Colon (tissue), 2 donors: ENCODE results near the gene DPEP1.
"Not testable (repeated sequence)": the region's sequence is repeated elsewhere in the genome, so short reads cannot be mapped to it uniquely, and the experiment has no call there.

ENCODE experiments used
- FAIRE-seq: peaks from 2 replicates; lab custom pipeline; 2012; peaks lifted over from hg19 to GRCh38; lab: Jason Lieb, UNC
- donor health status: control.
- donor health status: control.

The DPEP1 gene

DNA sequence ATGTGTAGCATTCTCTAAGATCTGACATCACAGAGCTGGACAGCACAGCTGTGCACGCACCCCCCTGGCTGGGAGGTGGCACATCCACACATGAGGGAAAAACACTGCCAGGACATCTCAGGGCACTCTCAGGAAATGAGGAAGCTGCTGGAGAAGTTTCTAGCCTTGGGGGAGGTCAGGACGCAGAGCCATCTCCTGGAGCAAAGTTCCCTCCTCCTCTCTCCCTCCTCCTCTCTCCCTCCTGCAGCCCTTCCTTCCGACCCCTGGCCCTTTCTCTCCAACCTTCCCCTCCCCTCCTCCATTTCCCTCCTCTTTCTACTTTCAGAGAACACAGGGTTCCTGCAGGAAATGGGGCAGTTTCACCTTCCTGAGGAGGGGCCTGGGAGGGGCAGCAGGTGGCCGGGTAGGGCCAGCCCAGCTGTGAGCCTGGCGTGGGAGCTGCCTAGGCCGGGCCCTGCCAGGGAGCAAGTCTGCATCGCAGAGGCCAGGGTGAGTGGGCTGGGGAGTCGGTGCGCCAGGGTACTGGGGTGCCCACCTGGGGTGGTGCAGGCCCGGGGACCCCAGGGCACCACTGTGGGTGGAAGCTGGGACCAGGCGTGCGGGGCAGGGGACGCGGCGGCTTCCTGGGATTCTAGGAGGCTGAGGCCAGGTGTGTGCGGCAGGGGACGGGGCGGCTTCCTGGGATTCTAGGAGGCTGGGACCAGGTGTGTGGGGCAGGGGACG, at the start of gene DPEP1:
DPEP1 (plus strand) TSS at position 412 of the 723 bp plus-strand sequence. CDS start 16,769 bp downstream, outside the sequence.
- no peak for FAIRE-seq

DNA sequence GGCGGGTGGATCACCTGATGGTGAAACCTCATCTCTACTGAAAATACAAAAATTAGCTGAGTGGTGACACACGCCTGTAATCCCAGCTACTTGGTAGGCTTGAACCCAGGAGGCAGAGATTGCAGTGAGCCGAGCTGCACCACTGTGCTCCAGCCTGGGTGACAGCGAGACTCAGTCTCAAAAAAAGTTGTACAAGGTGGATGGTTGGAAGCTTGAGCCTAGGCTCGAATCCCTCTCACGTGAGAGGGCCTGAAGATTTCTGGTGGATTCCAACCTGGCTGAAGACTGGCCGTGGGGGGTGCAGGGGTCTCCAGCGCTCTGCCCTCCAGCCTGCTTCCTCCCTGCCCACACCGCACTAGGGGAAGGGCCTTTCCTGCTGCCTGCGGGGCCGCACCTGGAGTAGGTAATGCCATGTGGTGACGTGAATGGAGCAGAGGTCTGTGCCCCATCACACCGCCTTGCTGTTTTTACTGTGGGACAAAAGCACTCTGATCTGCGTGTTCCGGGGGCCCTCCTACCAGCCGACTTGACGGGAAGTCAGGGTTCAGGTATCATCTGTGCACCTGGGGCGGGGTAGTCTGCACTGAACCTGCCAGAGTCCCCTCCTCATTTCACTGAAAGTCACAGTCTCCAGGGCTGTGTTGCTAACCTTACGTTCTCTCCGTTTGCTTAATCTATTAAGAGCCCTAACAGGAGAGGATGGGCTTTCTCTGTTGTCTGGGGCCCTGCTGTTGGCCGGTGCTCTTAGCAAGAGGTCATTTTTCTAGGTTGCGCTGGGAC, 48.8 kb upstream of the DPEP1 start:
- no peak for FAIRE-seq

DNA sequence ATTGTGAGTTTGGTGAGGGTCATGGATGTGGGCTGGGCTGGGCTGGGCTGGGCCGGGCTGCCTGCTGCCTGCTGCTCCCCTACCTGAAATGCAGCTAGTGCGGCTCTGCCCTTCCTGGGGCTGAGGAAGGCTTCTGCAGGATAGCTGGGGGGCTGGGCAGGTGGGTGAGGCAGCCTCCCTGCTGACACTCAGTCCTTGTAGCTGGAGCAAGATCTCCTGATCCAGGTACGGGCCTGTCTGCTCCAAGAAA, 48.3 kb upstream of the DPEP1 start:
- FAIRE-seq = no peak

DNA sequence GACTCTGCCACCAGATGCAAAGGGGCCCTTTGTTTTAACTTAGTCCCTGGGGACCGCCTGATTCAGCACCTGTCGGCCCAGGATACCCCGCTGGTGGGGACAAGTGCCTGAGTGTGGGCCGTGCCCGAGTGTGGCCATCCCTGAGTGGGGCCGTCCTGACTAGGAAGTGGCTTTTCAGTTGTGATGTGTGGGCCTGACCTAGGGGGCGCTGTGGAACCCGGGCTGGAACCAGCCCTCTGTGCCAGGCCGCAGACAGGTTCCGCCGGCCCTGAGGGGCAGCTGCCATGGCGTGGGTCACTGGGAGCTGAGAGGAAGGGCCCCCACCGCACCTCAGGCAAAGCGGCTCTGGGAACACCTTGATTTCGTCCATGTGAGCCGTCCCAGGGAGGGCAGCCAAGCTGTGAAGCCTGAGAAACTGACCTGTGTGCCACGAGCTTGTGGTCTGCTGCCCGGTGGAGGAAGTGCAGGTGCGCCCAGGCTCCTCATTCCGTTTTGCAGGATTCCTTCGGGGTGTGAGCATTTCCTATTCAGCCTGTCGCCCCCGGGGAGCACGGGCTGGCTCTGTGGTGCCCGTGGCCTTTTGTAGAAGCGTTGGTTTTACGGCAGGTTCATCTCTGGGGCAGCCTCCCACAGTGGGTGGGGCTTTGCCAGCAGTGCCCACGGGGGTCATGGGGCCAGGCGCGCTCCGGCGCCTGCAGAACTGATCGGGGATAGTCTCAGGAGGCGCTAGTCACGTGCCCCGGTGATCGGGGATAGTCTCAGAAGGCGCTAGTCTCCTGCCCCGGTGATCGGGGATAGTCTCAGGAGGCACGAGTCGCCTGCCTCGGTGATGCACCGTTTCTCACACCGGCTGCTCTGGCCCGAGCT, 47.7 kb upstream of the DPEP1 start:
- no peak for FAIRE-seq

DNA sequence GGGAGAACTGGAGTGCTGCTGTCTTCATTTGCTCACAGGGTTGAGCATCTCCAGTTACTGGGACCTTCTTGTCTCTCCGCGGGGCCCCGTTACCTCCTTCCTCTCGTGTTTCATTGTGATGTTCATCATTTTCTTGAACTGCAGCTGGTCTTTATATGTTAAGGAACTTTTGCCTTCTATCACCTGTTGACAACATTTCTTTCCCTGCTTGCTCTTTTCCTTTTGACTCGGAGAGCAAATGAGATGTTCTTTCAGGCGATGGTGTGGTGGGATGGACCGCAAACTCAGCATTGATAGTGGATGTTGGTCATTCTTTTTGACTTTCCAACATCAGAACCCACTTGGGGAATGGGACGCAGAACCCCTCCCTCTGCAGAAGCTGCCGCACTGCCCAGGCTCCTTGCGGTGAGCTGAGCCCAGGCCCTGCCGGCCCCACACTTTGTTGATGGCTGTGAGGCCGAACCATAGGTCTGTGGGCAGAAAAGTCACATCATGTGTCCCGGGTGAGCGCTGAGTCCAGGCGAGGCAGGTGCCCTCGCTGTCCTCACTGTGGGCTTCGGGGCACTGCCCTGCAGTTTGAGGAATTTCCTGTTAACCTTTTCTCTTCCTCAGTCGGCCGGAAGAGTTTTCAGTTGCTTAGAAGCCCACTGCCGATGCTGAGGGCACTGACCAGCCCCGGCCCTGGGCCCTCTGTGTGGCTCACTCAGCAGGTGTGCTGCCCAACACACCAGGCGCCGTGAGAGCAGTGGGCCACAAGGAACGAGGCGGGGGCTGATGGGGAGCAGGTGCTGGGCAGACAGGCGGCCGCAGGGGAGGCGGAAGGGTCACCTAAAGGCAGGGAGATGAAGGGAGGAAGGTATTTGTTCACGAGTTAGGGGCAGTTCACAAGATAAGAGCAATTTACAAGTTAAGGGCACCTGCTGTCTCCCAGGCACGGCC, 45.5 kb upstream of the DPEP1 start:
- FAIRE-seq = no peak

DNA sequence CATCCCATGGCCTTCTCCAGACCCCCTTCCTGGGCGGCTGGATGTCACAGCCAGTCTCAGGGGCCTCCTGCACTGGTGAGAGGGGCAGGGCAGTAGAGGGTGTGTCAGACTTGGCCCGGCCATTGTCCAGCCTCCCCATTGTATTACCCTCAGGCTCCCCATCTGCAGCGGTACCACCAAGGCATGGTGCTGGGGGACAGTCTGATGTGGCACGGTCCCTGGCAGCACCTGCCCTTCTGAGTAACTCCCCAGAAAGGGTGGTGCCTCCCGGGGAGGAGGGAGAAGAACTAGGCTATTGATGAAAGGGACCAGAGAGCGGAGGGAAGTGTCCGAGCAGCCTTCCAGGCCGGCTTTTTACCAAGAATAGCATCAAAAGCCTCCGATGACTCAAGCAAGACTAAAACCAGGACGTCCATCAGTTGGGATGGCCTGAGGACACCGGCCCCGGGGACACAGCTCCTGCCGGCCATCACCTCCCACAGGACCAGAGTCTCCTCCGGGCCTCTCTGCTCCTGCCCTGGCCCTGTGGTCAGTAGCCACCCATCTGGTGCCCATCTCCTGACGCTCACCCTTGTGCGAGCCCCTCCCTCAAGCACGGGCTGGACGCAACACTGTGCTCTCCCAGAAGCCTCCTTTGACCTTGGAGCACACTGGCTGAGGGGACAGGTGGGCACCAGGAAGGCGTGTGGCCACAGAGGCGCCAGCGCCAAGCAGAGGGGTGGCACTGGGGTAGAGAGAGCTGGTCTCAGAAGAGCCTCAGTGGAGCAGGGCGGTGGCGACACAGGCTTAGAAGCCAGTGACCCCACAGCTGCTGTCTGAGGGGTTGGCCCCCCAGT, 43.7 kb upstream of the DPEP1 start:
- FAIRE-seq = no peak

DNA sequence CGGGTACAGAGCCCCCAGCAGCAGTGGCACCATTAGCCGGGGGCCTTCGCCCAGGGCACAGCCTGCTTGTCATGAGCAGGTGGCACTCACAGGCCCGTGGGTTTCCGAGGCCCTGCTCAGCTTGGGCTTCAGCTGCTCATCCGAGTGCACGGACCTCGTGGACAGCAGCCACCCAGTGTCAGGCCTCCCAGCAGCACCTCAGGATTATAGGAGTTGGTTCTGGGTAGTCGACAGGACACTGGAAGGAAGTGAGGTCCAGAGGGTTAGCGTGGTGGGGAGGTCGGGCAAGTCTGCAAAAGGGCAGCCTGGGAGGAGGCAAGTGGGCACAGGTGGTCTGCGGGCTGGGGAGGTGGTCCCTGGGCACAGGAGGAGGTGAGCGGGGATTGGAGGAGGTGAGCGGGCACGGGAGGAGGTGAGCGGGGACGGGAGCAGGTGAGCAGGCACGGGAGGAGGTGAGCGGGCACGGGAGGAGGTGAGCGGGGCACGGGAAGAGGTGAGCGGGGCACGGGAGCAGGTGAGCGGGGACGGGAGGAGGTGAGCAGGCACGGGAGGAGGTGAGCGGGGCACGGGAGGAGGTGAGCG, 43.0 kb upstream of the DPEP1 start:
- no peak for FAIRE-seq

DNA sequence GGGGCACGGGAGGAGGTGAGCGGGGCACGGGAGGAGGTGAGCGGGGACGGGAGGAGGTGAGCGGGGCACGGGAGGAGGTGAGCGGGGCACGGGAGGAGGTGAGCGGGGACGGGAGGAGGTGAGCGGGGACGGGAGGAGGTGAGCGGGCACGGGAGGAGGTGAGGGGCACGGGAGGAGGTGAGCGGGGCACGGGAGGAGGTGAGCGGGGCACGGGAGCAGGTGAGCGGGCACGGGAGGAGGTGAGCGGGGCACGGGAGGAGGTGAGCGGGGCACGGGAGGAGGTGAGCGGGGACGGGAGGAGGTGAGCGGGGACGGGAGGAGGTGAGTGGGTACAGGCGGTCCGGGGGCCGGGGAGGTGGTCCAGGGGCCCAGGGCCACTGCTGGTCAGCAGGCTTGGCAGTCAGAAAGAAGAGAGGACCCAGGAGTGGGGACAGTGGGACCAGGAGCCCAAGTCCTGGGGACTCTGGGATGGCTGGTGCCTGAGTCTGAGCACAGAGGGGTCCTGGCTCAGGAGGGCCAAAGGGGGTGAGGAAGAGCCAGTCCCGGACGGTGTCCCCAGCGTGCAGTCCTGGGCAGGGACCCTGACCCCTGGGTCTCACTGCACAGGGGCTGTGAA, 42.4 kb upstream of the DPEP1 start:
- not testable (repeated sequence) for FAIRE-seq

DNA sequence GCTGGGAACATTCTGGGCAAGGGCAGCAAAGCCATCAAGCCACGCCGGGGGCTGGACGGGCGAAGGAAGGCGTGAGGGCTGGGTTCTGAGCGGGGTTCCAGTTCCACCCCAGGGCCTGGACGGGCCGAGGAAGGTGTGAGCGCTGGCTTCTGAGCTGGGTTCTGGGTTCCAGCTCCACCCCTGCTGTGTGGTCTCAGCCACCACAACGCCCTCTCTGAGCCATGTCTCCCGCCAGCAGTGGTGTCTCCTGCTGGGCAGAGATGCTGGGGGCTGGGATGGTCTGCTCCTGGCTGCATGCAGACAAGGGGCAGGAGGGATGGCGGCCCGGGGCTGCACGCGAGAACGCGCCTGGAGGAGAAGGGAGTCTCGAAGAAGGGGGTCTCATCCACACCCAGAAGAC, 41.8 kb upstream of the DPEP1 start:
- FAIRE-seq = no peak

DNA sequence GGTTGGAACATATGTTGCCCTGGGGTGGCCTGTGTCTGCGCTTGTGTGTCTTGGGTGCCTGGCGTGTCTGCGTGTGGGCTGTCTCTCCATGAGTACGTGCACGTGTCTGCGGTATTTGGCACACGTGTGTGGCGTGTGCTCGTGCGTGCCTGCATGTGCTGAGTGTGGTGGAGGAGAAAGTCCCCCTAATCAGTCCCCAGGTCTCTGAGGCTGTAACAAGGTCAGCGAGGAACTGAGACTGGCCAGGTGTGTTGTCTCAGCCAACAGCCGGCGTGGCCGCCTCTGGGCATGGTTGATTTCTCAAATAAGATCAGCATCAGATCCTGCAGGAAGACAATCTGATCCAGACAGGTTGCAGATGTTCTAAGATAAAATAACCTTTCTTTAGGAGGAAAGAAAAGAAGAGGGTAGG, 41.4 kb upstream of the DPEP1 start:
- no peak for FAIRE-seq

DNA sequence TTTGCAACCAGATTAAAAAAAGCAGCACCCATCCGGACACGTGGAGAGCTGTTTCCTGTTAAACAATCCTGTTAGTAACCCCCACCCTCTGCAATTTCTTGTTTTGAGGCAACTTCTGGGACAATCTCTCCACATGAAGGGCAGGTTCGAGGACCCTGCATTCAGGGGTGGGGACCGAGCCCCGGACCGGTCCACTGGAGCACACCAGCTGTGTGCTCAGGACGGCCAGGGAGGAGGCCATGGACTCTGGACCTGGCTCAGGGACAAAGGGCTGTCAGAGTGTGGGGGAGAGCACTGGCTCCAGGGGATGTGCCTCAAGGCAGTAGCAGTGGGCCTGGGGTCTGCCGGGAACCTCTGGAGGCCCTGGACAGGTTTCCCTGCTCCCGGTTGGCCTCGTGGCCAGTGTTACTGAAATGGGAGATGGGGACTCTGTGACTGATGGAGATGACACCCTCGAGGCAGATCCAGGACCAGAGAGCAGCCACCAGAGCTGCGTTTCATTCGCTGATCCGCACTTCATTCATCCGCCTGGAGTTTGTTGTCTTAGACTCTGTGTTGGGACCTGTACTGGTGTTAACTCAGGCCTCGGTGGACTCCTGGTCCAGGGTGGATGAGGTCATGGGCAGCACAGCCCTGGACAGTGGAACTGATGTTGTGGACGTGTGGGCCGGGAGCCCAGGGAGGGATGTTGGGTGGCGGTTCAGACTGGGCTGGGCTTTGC, 40.8 kb upstream of the DPEP1 start:
- no peak for FAIRE-seq

DNA sequence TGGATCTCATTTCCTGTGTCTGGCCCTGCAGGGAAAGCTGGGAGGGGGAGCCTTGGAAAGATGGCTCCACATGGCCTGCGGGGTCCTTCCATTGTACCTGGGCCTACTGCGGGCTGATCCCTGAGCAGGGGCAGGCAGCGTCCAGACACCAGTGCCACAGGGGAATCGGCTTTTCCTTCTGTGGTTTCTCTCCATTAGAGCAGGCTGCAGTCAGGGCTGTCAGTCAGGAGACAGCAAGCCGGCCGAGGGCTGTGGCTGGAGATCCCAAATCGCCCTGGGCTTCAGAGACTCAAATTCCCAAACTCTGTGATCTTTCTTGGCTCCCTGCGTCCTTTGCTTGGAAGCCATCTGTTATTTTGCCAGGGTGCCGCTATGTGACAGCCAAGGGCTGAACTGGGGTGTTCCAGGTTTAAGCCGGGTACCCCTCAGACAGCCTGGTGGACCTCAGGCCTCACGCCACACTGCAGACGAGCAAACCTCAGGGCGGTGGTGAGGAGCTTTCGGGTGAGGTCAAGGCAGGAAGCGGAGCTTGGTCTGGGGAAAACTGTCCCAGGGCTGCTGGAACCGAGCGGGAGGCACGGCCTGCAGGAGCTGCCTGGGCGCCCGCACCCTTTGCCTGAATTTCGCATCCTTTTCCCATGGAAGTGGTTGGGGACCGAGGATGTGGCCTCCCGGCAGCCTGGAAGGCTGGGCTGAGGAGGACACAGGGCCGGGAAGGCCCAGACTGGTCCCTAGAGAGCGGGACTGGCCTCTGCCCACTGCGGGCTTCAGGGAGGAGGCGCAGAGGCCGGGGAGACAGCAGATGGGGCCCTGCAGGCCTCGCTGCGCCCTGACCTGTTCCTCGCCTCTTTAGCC, 39.4 kb upstream of the DPEP1 start:
- no peak for FAIRE-seq

DNA sequence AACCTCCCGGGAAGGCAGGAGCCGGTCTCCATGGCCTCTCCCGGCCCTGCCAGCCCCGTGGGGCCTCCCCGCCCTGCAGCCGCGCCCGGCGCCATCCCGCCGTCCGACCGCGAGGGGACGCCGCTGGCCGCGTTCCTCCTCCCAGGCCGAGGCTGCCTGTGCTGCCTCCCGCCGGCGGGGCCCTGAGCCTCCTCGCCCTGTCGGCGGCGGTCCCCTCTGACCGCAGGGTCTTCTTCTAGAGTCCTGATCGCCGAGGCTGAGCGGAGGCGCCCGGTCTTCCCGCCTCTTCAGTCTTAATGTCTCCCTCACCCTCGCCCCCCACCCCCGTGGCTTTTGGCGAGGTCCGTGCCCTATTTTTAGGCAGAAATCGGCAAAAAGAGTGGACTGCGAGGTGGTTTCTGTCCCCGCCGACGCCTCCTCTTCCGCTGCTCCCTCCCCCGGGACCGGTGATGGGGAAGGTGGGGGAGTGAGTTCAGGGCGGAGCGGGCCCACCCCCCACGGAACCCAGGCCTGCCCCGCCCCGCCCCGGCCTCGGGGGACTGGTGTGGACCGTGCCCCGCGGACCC, 38.7 kb upstream of the DPEP1 start:
- no peak for FAIRE-seq

DNA sequence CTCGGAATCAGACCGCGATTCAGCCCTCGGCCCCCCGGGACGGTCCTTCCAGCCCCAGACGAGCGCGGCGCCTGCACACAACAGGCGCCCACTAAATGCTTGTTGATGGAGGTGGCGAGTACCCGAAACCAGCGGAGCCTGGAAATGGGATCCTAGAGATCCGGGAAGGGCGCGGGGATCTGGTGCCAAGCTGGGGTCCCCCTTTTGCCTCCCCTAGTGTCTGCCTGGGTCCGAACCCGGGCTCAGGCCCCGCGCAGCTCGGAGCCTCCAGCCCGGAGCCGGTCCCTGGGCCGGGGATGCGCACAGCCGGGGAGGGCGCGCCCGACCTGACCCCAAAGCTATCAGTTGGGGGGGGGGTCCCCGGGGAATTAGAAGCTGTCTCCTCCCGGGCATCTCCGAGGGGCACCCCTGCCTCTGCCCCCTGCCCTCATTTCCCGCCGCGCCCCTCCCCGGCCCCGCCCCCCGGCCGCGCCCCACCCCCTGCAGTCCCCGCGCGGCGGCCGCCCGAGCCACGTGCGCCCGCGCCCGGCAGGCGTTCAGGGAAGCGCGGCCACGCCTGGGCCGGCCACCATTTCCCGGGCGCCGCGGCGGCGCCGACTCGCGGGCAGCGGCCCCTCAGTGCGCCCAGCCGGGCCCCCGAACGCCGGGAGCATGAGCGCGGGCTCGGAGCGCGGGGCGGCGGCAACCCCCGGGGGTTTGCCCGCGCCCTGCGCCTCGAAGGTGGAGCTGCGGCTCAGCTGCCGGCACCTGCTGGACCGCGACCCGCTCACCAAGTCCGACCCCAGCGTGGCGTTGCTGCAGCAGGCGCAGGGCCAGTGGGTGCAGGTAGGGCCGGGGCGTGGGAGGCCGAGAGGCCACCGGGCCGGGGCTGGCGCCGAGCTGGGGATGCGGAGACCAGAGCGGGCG, 37.9 kb upstream of the DPEP1 start, which contains the start of gene CPNE7:
CPNE7 (plus strand) TSS at position 512 of the 906 bp plus-strand sequence; CDS start at position 652, 140 bp downstream.
- FAIRE-seq = no peak

DNA sequence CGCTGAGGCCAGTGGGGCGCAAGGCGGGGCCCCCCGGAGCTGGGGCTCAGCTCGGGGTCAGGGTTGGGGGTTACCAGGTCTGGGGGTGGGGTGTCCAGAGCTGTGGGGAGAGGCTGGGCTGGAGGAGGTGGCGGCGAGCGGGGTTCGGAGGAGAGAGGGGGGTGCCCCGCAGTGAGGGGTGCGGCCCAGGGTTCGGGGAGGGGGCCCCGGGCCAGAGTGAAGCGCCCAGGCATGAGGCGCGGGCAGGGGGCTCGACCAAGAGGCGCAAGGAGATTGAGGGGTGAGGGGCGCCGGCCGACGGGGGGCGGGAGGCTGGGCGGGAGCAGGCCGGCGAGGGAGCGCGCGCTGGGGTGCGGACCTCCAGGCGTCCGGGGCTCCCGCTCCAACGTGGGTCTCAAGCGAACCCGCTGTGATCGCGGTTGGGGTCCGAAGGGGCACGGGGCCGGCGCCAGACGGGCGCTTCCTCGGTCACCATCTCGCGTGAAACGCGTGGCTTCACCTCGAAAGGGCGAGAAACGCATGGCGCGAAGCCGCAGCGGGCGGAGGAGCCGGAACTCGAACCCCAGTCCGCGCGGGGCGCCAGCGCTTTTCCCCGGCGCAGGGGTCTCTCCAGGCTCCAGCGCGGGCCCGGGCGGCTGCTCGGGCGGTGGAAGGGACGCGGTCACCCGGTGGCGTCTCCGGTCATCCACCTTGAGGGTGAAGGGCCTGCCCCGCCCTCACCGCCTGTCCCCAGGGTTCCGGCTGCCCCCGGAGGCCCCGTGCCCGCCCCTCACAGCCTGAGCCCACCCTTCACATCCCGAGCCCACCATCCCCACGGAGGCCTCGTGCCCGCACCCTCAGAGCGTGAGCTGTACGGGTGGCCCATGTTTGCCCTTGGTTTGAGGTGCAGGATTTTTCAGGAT, 37.0 kb upstream of the DPEP1 start:
- FAIRE-seq = no peak
